ENCODE results near the gene MYL1. TPM values are rescaled to one million over a fixed set of nuclear protein-coding genes. Genes with fewer than 3 reads are reported as not detected.

MYL1 gene
- total and polyA plus RNA-seq, 2 of the 8 experiments (the other 6 are each of a cell fraction or from before 2014, with no cell fraction given) = not detected

- Histone ChIP-seq H2BK15ac (ENCODE audit: low read length) (no peak overlapping the region), H3K18ac (ENCODE audit: extremely low read depth, low read length) (no peak overlapping the region), H2AFZ (ENCODE audit: low read length) (no peak overlapping the region), H2BK20ac (ENCODE audit: low read length) (no peak overlapping the region), H3K4me2 (ENCODE audit: insufficient read depth in 1 of 2, low read depth in 2 of 2, low read length in 2 of 2) (no peak overlapping the region), H2BK120ac (replicated peaks; ENCODE audit: low read depth, low read length) (no peak overlapping the region), H3K4ac (replicated peaks; ENCODE audit: insufficient read length, low read depth, low read length) (no peak overlapping the region), H3K79me1 (ENCODE audit: low read depth, low read length) (no peaks in the 10 kb centered on the region), H3K9ac (replicated peaks in 1 of 4; ENCODE audit: extremely low read depth in 1 of 4, low read depth in 3 of 4, low read length in 3 of 4) (no peak overlapping the region), H3K9me3 (ENCODE audit: insufficient read depth in 2 of 2, low read depth in 1 of 2, low read length in 1 of 2) (no peaks in the 10 kb centered on the region), H4K20me1 (replicated peaks in 1 of 2; ENCODE audit: control insufficient read depth in 1 of 2, insufficient read depth in 2 of 2, low read length in 2 of 2) (no peaks in the 10 kb centered on the region), H3K4me3 (ENCODE audit: extremely low read depth in 1 of 4, insufficient read depth in 2 of 4, low read depth in 3 of 4, low read length in 4 of 4) (no peak overlapping the region), H4K91ac (replicated peaks; ENCODE audit: insufficient read length, low read length) (no peak overlapping the region), H4K5ac (ENCODE audit: insufficient read length, low read depth, low read length) (no peak overlapping the region), H3K56ac (replicated peaks; ENCODE audit: insufficient read length, low read depth, low read length) (no peak overlapping the region), H2BK5ac (ENCODE audit: low read depth, low read length) (no peak overlapping the region), H3K36me3 (ENCODE audit: control insufficient read depth in 2 of 4, insufficient read depth in 4 of 4, low read length in 3 of 4) (no peaks in the 10 kb centered on the region), H3K4me1 (replicated peaks in 1 of 4; ENCODE audit: control insufficient read depth in 3 of 4, insufficient read depth in 4 of 4, low read length in 3 of 4) (no peaks in the 10 kb centered on the region), H3K27me3 (replicated peaks in 1 of 4; ENCODE audit: control insufficient read depth in 3 of 4, extremely low read depth in 1 of 4, insufficient read depth in 3 of 4, low read length in 3 of 4) (no peaks in the 10 kb centered on the region), H3K27ac (ENCODE audit: low read depth, low read length) (no peak overlapping the region), H3K23me2 (ENCODE audit: low read depth, low read length) (no peaks in the 10 kb centered on the region), H3K23ac (ENCODE audit: insufficient read length) (no peak overlapping the region), H4K8ac (ENCODE audit: extremely low read depth, insufficient read depth, low read length) (no peak overlapping the region), H3K14ac (ENCODE audit: insufficient read length) (no peak overlapping the region), H2AK5ac (ENCODE audit: low read depth, low read length) (no peak overlapping the region), H3K79me2 (ENCODE audit: control insufficient read depth in 1 of 2, insufficient read depth in 2 of 2, low read length in 2 of 2) (no peaks in the 10 kb centered on the region), H2BK12ac (ENCODE audit: low read depth, low read length) (no peak overlapping the region)
- TF ChIP-seq JUND (IDR thresholded peaks at IDR 0.05; ENCODE audit: low read length) = no peak
- TF ChIP-seq RAD21 (IDR thresholded peaks at IDR 0.05 in 1 of 2, conservative IDR thresholded peaks at IDR 0.05 in 1 of 2; ENCODE audit: low read depth in 2 of 2, low read length in 2 of 2) = peak; percentile 25 to 47; a peak in 3 of 4 replicates
- no peak for TF ChIP-seq BACH1 (IDR thresholded peaks at IDR 0.05; ENCODE audit: low read length)
- no peak for TF ChIP-seq GTF2F1 (IDR thresholded peaks at IDR 0.05; ENCODE audit: borderline replicate concordance, low read depth, low read length)
- no peak for TF ChIP-seq CHD1 (IDR thresholded peaks at IDR 0.05; ENCODE audit: low read depth, low read length)
- no peak for TF ChIP-seq ASH2L (IDR thresholded peaks at IDR 0.05; ENCODE audit: low read length)
- TF ChIP-seq KDM5A (IDR thresholded peaks at IDR 0.05; ENCODE audit: low read length) = no peak
- TF ChIP-seq SIN3A (conservative IDR thresholded peaks at IDR 0.05 in 1 of 2, IDR thresholded peaks at IDR 0.05 in 1 of 2; ENCODE audit: low read depth in 1 of 2, low read length in 2 of 2) = no peak
- TF ChIP-seq TCF12 (IDR thresholded peaks at IDR 0.05; ENCODE audit: low read depth, low read length) = no peak
- no peak for TF ChIP-seq SP1 (IDR thresholded peaks at IDR 0.05; ENCODE audit: low read depth, low read length)
- TF ChIP-seq SP2 (IDR thresholded peaks at IDR 0.05; ENCODE audit: low read length) = no peak
- peak in 2 of 3 experiments; percentile 1 to 48; a peak in 2 of 4 replicates for TF ChIP-seq CTCF (IDR thresholded peaks at IDR 0.05; ENCODE audit: control extremely low read depth in 1 of 3, insufficient read depth in 1 of 3, low read depth in 1 of 3, low read length in 3 of 3)
- TF ChIP-seq YY1 (IDR thresholded peaks at IDR 0.05; ENCODE audit: low read depth, low read length) = no peak
- no peak for TF ChIP-seq PHF8 (conservative IDR thresholded peaks at IDR 0.05; ENCODE audit: low read depth, low read length)
- FAIRE-seq (no peak), DNase-seq (ENCODE audit: low read depth in 1 of 2, low spot score in 2 of 2) (no peak)
- ChIA-PET CTCF (ENCODE audit: partially characterized antibody) (interaction anchor here (0.6 to 2.5 kb wide), 17 partner anchors 10 to 751 kb away, joined by 3 to 13 read pairs (median 4); no protein-coding TSS in a partner anchor), POLR2A (ENCODE audit: partially characterized antibody) (no interaction called here)
These were observed 48.3 kb upstream of the MYL1 start for GRCh38 chr2:210363261-210363660.

All from H1 (cell line).